IMR-90 (cell line): ENCODE results near the gene PPP2R5E. TPM values are rescaled to one million over a fixed set of nuclear protein-coding genes. Genes with fewer than 3 reads are reported as not detected.

Experiments used
- ATAC-seq: fragments of 200-7000 bp; cut with Tn5 transposase; 2 replicates; pipeline ENCODE4 v1.9.1; 2020; ENCODE audit warnings: low read depth, mild to moderate bottlenecking, moderate library complexity
- BruUV-seq: library from RNA; stranded (reverse); fragments of 400-500 nt; replicated peaks from 2 replicates; lab custom pipeline; 2021; lab: Mats Ljungman, UMichigan
- CTCF ChIA-PET: fragments of 300-600 bp; formaldehyde crosslinking; extraction: SDS; loops from one replicate; lab custom pipeline; 2021; ENCODE audit warnings: antibody characterized with exemption; lab: Yijun Ruan, JAX
- POLR2A ChIA-PET: fragments of 300-600 bp; sonication (Branson Sonifier 250); formaldehyde crosslinking; loops from one replicate; lab custom pipeline; 2022; ENCODE audit warnings: antibody characterized with exemption; ENCODE audit not compliant: unreplicated experiment; lab: Charles Lee
- DNase-seq: peaks from one replicate; pipeline ENCODE4 v3.0.0; 2013
- H2AFZ ChIP-seq: replicated peaks from 2 replicates; pipeline ENCODE3; 2013; ENCODE audit warnings: low read length, mild to moderate bottlenecking; ENCODE audit not compliant: poor library complexity
- H2AK5ac ChIP-seq: 2 replicates; pipeline ENCODE4 v1.6.1; 2013; ENCODE audit warnings: low read depth, low read length, inconsistent platforms
- H2AK9ac ChIP-seq: replicated peaks from 2 replicates; pipeline ENCODE3; 2013; ENCODE audit warnings: mild to moderate bottlenecking, low read depth, low read length, moderate library complexity; ENCODE audit not compliant: poor library complexity
- H2BK120ac ChIP-seq: 2 replicates; pipeline ENCODE4 v1.6.1; 2013; ENCODE audit warnings: low read depth, low read length, inconsistent platforms
- H2BK15ac ChIP-seq: 3 replicates; pipeline ENCODE4 v1.6.1; 2013; ENCODE audit warnings: low read depth, low read length, inconsistent platforms
- H2BK20ac ChIP-seq: 2 replicates; pipeline ENCODE4 v1.6.1; 2013; ENCODE audit warnings: low read depth, mild to moderate bottlenecking, inconsistent platforms, low read length, moderate library complexity
- H2BK5ac ChIP-seq: 2 replicates; pipeline ENCODE4 v1.6.1; 2013; ENCODE audit warnings: mild to moderate bottlenecking, low read depth, low read length, inconsistent platforms; ENCODE audit not compliant: poor library complexity, severe bottlenecking
- H3K14ac ChIP-seq: replicated peaks from 2 replicates; pipeline ENCODE4 v1.6.1; 2013; ENCODE audit warnings: low read depth, low read length, inconsistent platforms
- H3K18ac ChIP-seq: 2 replicates; pipeline ENCODE4 v1.6.1; 2013; ENCODE audit warnings: low read depth, low read length, control low read depth
- H3K23ac ChIP-seq: 2 replicates; pipeline ENCODE4 v1.6.1; 2013; ENCODE audit warnings: low read depth, low read length, inconsistent platforms
- H3K27ac ChIP-seq: 2 replicates; pipeline ENCODE4 v1.5.1; 2013; ENCODE audit warnings: mild to moderate bottlenecking, control low read depth, low read length; ENCODE audit not compliant: insufficient read depth
- H3K27me3 ChIP-seq: 2 replicates; pipeline ENCODE4 v1.6.1; 2013; ENCODE audit warnings: low read length; ENCODE audit not compliant: control insufficient read depth, insufficient read depth
- H3K36me3 ChIP-seq: 2 replicates; pipeline ENCODE4 v1.6.1; 2013; ENCODE audit warnings: low read length, mixed read lengths; ENCODE audit not compliant: control insufficient read depth, insufficient read depth
- H3K4ac ChIP-seq: 2 replicates; pipeline ENCODE4 v1.6.1; 2013; ENCODE audit warnings: low read depth, low read length, inconsistent platforms
- H3K4me1 ChIP-seq: 2 replicates; pipeline ENCODE4 v1.6.1; 2013; ENCODE audit warnings: low read length, mixed read lengths; ENCODE audit not compliant: control insufficient read depth, insufficient read depth
- H3K4me2 ChIP-seq: 2 replicates; pipeline ENCODE4 v1.6.1; 2013; ENCODE audit warnings: low read depth, mild to moderate bottlenecking, control low read depth, low read length, moderate library complexity
- H3K4me3 ChIP-seq: 2 replicates; pipeline ENCODE4 v1.5.1; 2013; ENCODE audit warnings: low read depth, mild to moderate bottlenecking, control low read depth, low read length, moderate library complexity; ENCODE audit not compliant: insufficient read depth
- H3K56ac ChIP-seq: 2 replicates; pipeline ENCODE4 v1.6.1; 2013; ENCODE audit warnings: low read length, inconsistent platforms; ENCODE audit not compliant: insufficient read depth; ENCODE audit errors: extremely low read depth
- H3K79me1 ChIP-seq, 2 experiments: 2 replicates each; pipeline ENCODE4 v1.6.1; 2013; ENCODE audit warnings: low read length in 2 of 2, inconsistent platforms in 1 of 2, low read depth in 1 of 2
- H3K9ac ChIP-seq: 2 replicates; pipeline ENCODE4 v1.6.1; 2013; ENCODE audit warnings: low read depth, low read length, control low read depth
- H3K9me1 ChIP-seq: 2 replicates; pipeline ENCODE4 v1.6.1; 2013; ENCODE audit warnings: low read length, inconsistent platforms; ENCODE audit not compliant: insufficient read depth
- H3K9me3 ChIP-seq: 2 replicates; pipeline ENCODE4 v1.6.1; 2013; ENCODE audit warnings: low read length; ENCODE audit not compliant: control insufficient read depth, insufficient read depth
- H4K20me1 ChIP-seq: 2 replicates; pipeline ENCODE4 v1.6.1; 2013; ENCODE audit warnings: low read length, inconsistent platforms; ENCODE audit not compliant: insufficient read depth
- H4K5ac ChIP-seq: 2 replicates; pipeline ENCODE4 v1.6.1; 2013; ENCODE audit warnings: mild to moderate bottlenecking, low read depth, low read length, control low read depth
- H4K8ac ChIP-seq, 2 experiments: 2 replicates each; pipeline ENCODE4 v1.6.1; 2013; ENCODE audit warnings: low read depth in 2 of 2, low read length in 2 of 2, control low read depth in 1 of 2, inconsistent platforms in 1 of 2
- H4K91ac ChIP-seq: 2 replicates; pipeline ENCODE4 v1.6.1; 2013; ENCODE audit warnings: low read depth, low read length, inconsistent platforms; ENCODE audit not compliant: insufficient read depth
- CEBPB ChIP-seq: IDR thresholded peaks from 2 replicates; pipeline ENCODE4 v1.6.1; 2012; ENCODE audit warnings: low read depth, low read length, improper control_type of control experiment
- ELK1 ChIP-seq: fragments of 150-350 bp; IDR thresholded peaks from 2 replicates; pipeline ENCODE4 v1.6.1; 2016; ENCODE audit warnings: low read depth, mild to moderate bottlenecking, low read length, moderate library complexity, borderline replicate concordance
- FOS ChIP-seq: fragments of 150-350 bp; IDR thresholded peaks from 2 replicates; pipeline ENCODE4 v1.6.1; 2016; ENCODE audit warnings: low read depth, low read length
- MXI1 ChIP-seq: IDR thresholded peaks from 2 replicates; pipeline ENCODE4 v1.6.1; 2012; ENCODE audit warnings: low read depth, mild to moderate bottlenecking, low read length, moderate library complexity, borderline replicate concordance
- NFE2L2 ChIP-seq: fragments of 150-350 bp; IDR thresholded peaks from 2 replicates; pipeline ENCODE4 v1.6.1; 2016; ENCODE audit warnings: low read depth, mild to moderate bottlenecking, low read length
- SMC3 ChIP-seq: fragments of 150-350 bp; IDR thresholded peaks from 2 replicates; pipeline ENCODE4 v1.6.1; 2016; ENCODE audit warnings: low read depth, mild to moderate bottlenecking, antibody characterized with exemption, low read length, moderate library complexity
- USF2 ChIP-seq: fragments of 150-350 bp; IDR thresholded peaks from 2 replicates; pipeline ENCODE4 v1.6.1; 2017; ENCODE audit warnings: mild to moderate bottlenecking, antibody characterized with exemption, low read length, low read depth
- WGBS, 2 experiments: methylation state at CpG; one replicate each; pipeline versions ENCODE4 v1.1.5 to v1.1.7; 2013; ENCODE audit warnings: missing lambda C conversion rate in 2 of 2; ENCODE audit not compliant: insufficient read length in 1 of 2; ENCODE audit errors: extremely low coverage in 2 of 2; 5-methylcytosine and 5-hydroxymethylcytosine counted together
- dilution Hi-C: fragments of 300-500 bp; cut with HindIII; formaldehyde crosslinking; loops from one replicate; pipeline ENCODE4 v1.14.3; 2018; ENCODE audit warnings: low sequenced_read_pairs; ENCODE audit not compliant: unreplicated experiment
- in situ Hi-C: fragments of 300-500 bp; cut with MboI; formaldehyde crosslinking; loops from 3 replicates; pipeline ENCODE4 v1.14.3; 2019; ENCODE audit warnings: low sequenced_read_pairs, inconsistent platforms, mixed read lengths
- intact Hi-C: fragments of 100-400 bp; cut with micrococcal nuclease; formaldehyde crosslinking; loops from 2 replicates; pipeline ENCODE4 v1.10.0; 2022
- polyA plus RNA-seq, 3 experiments: library from polyadenylated mRNA; depleted of rRNA; stranded (reverse); fragments of >200 nt; gene quantifications; 2 replicates each; pipeline ENCODE4 v1.2.3, GENCODE V29; 2012; ENCODE audit warnings: low replicate concordance in 1 of 3
- total RNA-seq: library from RNA; depleted of rRNA; stranded (reverse); fragments of >200 nt; gene quantifications from 2 replicates; pipeline ENCODE4 v1.2.3, GENCODE V29; 2012

Gene PPP2R5E
- total and polyA plus RNA-seq, 2 of the 4 experiments (the other 2 are of a cell fraction) = 9.7 to 12.2 TPM

GRCh38 chr14:63542231-63542999, 762 bp downstream of the PPP2R5E start:
- peak overlapping the region; percentile 11 to 18; a peak in 1 of 4 replicates for H4K8ac ChIP-seq
- no peaks in the 10 kb centered on the region for H3K4me1 ChIP-seq
- H2BK20ac ChIP-seq = no peak overlapping the region
- H3K9ac ChIP-seq = peak overlapping the region; percentile 69
- H4K91ac ChIP-seq = peak overlapping the region; percentile 40
- H3K4me2 ChIP-seq = peak overlapping the region; percentile 78
- H4K5ac ChIP-seq = no peak overlapping the region
- peak overlapping the region; percentile 42 for H2BK5ac ChIP-seq
- CTCF ChIA-PET = no interaction called here
- POLR2A ChIA-PET = interaction anchor here (0.6 to 1.5 kb wide), 3 partner anchors 145 to 892 kb away, joined by 4 to 9 read pairs (median 5); no protein-coding TSS in a partner anchor
- H2AK9ac ChIP-seq = peak overlapping the region; percentile 48
- H2AK5ac ChIP-seq = 0 out of 2 replicates have a peak overlapping the region, but pooled peaks have one; percentile 7
- peaks cover 0 to 28% of the 10 kb centered on the region in 2 experiments; a peak in 2 of 4 replicates for H3K79me1 ChIP-seq
- no peaks in the 10 kb centered on the region for H3K9me3 ChIP-seq
- no peak overlapping the region; the same call in 1 of the 2 replicates for H3K18ac ChIP-seq
- peak overlapping the region; percentile 41 for H3K4ac ChIP-seq
- H3K56ac ChIP-seq = peak overlapping the region; percentile 36
- H3K14ac ChIP-seq = peak overlapping the region; percentile 68
- no TSS peak for BruUV-seq
- peak overlapping the region; percentile 71 for H3K27ac ChIP-seq
- in situ Hi-C loops = no loop called here
- dilution Hi-C loops = no loop called here
- peak; percentile 24 for ATAC-seq
- peaks cover 7% of the 10 kb centered on the region for H3K36me3 ChIP-seq
- H3K9me1 ChIP-seq = no peaks in the 10 kb centered on the region
- H2BK15ac ChIP-seq = no peak overlapping the region
- WGBS, 2 experiments = 0% methylated on average over 7 of the region's 46 CpGs; no CpG with 5 or more reads in 1 of the 2 experiments
- H3K23ac ChIP-seq = peak overlapping the region; percentile 57; the same call in 1 of the 2 replicates
- H2AFZ ChIP-seq = peak overlapping the region; percentile 95
- TF ChIP-seq NFE2L2 = no peak
- no peak for TF ChIP-seq SMC3
- TF ChIP-seq CEBPB = no peak
- no peak for TF ChIP-seq USF2
- no peak for TF ChIP-seq FOS
- TF ChIP-seq MXI1 = no peak
- no peak for TF ChIP-seq ELK1
- intact Hi-C loops = loop anchor here (2.0 to 10.0 kb wide), 5 partner anchors 70 to 1378 kb away; partner anchors contain the start of gene SGPP1
- H3K27me3 ChIP-seq = no peaks in the 10 kb centered on the region
- no peak overlapping the region for H2BK120ac ChIP-seq
- H4K20me1 ChIP-seq = peaks cover 15% of the 10 kb centered on the region
- peak overlapping the region; percentile 70 for H3K4me3 ChIP-seq
- DNase-seq = no peak
